ENCODE results near the gene SPTLC3. TPM values are rescaled to one million over a fixed set of nuclear protein-coding genes. Genes with fewer than 3 reads are reported as not detected.

The SPTLC3 gene
- total and polyA plus RNA-seq, 4 donors: 3.0 to 23.2 (median 11.9) TPM

DNA sequence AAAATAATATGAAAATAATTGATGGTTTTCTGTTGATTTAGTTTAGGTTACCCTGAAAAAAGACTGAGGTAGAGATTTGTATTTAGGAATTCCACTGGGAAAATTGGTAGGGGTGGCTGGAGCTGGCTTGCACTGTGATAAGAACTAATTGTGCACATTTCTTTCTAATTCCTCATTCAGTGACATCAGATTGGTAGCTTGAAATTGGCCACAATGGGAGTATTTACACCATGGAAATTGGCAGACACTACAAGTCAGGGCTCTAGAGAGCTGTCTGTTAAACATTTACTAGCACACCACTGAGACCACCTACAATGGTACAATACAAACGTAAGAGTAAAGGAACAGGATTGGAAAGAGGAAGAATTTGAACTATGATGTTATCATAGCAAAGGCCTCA lies 160.3 kb downstream of the SPTLC3 start:
- TF ChIP-seq, protein P1, sequence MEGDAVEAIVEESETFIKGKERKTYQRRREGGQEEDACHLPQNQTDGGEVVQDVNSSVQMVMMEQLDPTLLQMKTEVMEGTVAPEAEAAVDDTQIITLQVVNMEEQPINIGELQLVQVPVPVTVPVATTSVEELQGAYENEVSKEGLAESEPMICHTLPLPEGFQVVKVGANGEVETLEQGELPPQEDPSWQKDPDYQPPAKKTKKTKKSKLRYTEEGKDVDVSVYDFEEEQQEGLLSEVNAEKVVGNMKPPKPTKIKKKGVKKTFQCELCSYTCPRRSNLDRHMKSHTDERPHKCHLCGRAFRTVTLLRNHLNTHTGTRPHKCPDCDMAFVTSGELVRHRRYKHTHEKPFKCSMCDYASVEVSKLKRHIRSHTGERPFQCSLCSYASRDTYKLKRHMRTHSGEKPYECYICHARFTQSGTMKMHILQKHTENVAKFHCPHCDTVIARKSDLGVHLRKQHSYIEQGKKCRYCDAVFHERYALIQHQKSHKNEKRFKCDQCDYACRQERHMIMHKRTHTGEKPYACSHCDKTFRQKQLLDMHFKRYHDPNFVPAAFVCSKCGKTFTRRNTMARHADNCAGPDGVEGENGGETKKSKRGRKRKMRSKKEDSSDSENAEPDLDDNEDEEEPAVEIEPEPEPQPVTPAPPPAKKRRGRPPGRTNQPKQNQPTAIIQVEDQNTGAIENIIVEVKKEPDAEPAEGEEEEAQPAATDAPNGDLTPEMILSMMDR (IDR thresholded peaks at IDR 0.05; ENCODE audit: control extremely low read depth, extremely low read depth): no peak
- DNase-seq (no peak), ATAC-seq (ENCODE audit: insufficient read depth, low FRiP score) (no peak)

DNA sequence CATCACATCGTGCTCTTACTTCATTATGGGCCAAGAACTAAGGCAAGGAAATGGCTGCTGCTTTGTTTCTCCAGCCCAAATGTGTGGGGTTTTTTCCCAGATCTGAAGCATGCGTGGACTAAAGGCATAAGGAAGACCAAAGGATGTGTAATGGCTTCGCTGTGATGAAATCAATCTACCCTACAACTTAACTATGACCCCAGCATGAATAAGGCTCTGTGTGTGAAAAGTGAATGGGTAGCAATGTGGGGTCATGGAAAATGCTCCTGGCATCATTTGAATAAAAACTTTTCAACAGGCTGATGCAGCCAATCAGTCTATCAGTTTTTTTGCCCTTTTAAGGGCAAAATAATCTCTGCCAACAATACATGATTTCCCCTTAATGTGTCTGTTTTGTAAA lies 162.0 kb downstream of the SPTLC3 start:
- DNase-seq (no peak), ATAC-seq (ENCODE audit: insufficient read depth, low FRiP score) (no peak)
- Histone ChIP-seq H3K9ac (ENCODE audit: insufficient read depth in 1 of 2, low read length in 2 of 2) (no peak overlapping the region), H3K36me3 (ENCODE audit: control insufficient read depth in 4 of 4, insufficient read depth in 4 of 4, low read length in 4 of 4) (no peaks in the 10 kb centered on the region), H3K4me3 (no peak overlapping the region), H3K4me1 (ENCODE audit: control insufficient read depth in 5 of 5, insufficient read depth in 5 of 5, low read length in 5 of 5) (no peaks in the 10 kb centered on the region), H3K27me3 (ENCODE audit: control insufficient read depth in 3 of 3, insufficient read depth in 3 of 3, low read length in 2 of 3) (no peaks in the 10 kb centered on the region), H3K27ac (ENCODE audit: low read depth in 1 of 2, low read length in 1 of 2) (no peak overlapping the region), H3K9me3 (ENCODE audit: control insufficient read depth in 4 of 4, insufficient read depth in 3 of 4, low read length in 3 of 4) (no peaks in the 10 kb centered on the region)
- WGBS, 2 donors: 89 to 91% methylated on average over 3 of the region's 3 CpGs
- TF ChIP-seq, protein P1 (IDR thresholded peaks at IDR 0.05; ENCODE audit: control extremely low read depth, extremely low read depth): no peak

More for the DNA sequence above, 160.3 kb downstream of the SPTLC3 start:
- no peak overlapping the region for H3K4me3 ChIP-seq
- no peaks in the 10 kb centered on the region for H3K36me3 ChIP-seq (ENCODE audit: control insufficient read depth in 4 of 4, insufficient read depth in 4 of 4, low read length in 4 of 4)
- H3K27ac ChIP-seq (ENCODE audit: low read depth in 1 of 2, low read length in 1 of 2): no peak overlapping the region
- H3K27me3 ChIP-seq (ENCODE audit: control insufficient read depth in 3 of 3, insufficient read depth in 3 of 3, low read length in 2 of 3): no peaks in the 10 kb centered on the region
- no peaks in the 10 kb centered on the region for H3K9me3 ChIP-seq (ENCODE audit: control insufficient read depth in 4 of 4, insufficient read depth in 3 of 4, low read length in 3 of 4)
- no peak overlapping the region for H3K9ac ChIP-seq (ENCODE audit: insufficient read depth in 1 of 2, low read length in 2 of 2)
- WGBS, 2 donors: 84 to 92% methylated on average over 1 of the region's 1 CpG
- no peaks in the 10 kb centered on the region for H3K4me1 ChIP-seq (ENCODE audit: control insufficient read depth in 5 of 5, insufficient read depth in 5 of 5, low read length in 5 of 5)

DNA sequence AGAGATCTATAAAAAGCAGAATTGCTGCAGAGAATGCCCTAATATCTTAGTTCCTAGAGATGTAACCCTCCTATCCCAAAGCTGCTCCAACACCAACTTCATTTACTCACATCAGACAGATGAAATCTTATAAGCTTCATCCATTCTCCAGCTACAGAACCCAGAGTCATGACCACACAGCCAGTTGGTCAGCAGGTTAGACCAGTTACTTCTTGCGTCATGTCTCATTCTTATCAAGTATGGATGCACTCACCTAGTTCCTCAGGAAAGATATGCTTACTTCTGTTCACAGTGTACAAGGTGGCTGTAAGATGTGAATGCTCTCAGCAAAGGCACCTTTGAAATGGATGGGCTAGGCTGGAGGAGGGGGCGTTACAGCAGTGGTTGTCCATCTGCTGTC lies 164.4 kb downstream of the SPTLC3 start:
- WGBS, 2 donors: 76 to 78% methylated on average over 2 of the region's 2 CpGs

More for the DNA sequence above, 164.4 kb downstream of the SPTLC3 start:
- no peaks in the 10 kb centered on the region for H3K4me1 ChIP-seq (ENCODE audit: control insufficient read depth in 5 of 5, insufficient read depth in 5 of 5, low read length in 5 of 5)
- no peaks in the 10 kb centered on the region for H3K36me3 ChIP-seq (ENCODE audit: control insufficient read depth in 4 of 4, insufficient read depth in 4 of 4, low read length in 4 of 4)
- no peaks in the 10 kb centered on the region for H3K27me3 ChIP-seq (ENCODE audit: control insufficient read depth in 3 of 3, insufficient read depth in 3 of 3, low read length in 2 of 3)
- peaks cover 0 to 1% (median 0%) of the 10 kb centered on the region in 4 donors for H3K9me3 ChIP-seq (ENCODE audit: control insufficient read depth in 4 of 4, insufficient read depth in 3 of 4, low read length in 3 of 4)
- H3K4me3 ChIP-seq: no peak overlapping the region
- ATAC-seq (ENCODE audit: insufficient read depth, low FRiP score): no peak
- DNase-seq: no peak
- no peak overlapping the region for H3K27ac ChIP-seq (ENCODE audit: low read depth in 1 of 2, low read length in 1 of 2)
- no peak overlapping the region for H3K9ac ChIP-seq (ENCODE audit: insufficient read depth in 1 of 2, low read length in 2 of 2)
- TF ChIP-seq, protein P1 (IDR thresholded peaks at IDR 0.05; ENCODE audit: control extremely low read depth, extremely low read depth): no peak
